Spleen (tissue), 7 donors: ENCODE data around the gene RTF1.

ENCODE experiments used
- POLR2A ChIP-seq, 3 donors: fragments of 450-650 bp; IDR thresholded peaks; one replicate each; pipeline ENCODE4 v1.5.1; 2017; ENCODE audit warnings: antibody characterized with exemption in 3 of 3, mild to moderate bottlenecking in 1 of 3
- POLR2AphosphoS5 ChIP-seq, 3 donors: sonication (generic); formaldehyde crosslinking; IDR thresholded peaks; one replicate each; pipeline ENCODE4 v1.5.1; 2017; ENCODE audit warnings: antibody characterized with exemption in 3 of 3
- TF ChIP-seq, protein P1 (sequence below), 11 experiments: fragments of 200-600 bp in 7 of 11; fragments of 450-650 bp in 4 of 11; sonication (generic) in 4 of 11; IDR thresholded peaks in 8 of 11; conservative IDR thresholded peaks in 3 of 11; 1 replicate in 7 of 11; 2 replicates in 4 of 11; pipeline versions ENCODE4 v1.4.0 to v1.8.0; 2016 to 2021; ENCODE audit warnings: antibody characterized with exemption in 11 of 11, inconsistent platforms in 4 of 11, mild to moderate bottlenecking in 1 of 11
- donor health status: DM: no; HTN: no; CAD: no; lungs with moderate emphysema.
- donor health status: DM: no; HTN: no; CAD: no.
- donor health status: DM: no; HTN: no; CAD: no.

DNA sequence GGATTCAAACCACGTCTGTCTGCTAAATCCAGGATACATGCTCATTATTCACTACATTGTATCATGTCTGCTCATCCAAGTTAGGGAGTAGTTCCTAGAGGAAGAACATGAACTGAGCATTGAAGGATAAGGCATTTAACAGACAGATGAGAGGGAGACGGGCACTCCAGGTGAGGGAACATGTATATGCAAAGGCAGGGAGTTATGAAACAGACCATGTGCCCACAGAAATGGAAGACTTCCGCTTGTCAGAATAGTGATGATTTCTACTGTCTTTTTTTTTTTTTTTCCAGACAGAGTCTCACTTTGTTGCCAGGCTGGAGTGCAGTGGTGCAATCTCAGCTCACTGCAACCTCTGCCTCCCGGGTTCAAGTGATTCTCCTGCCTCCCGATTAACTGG is 9.6 kb upstream of the RTF1 start:
- TF ChIP-seq POLR2AphosphoS5 (IDR thresholded peaks at IDR 0.05), result no peak
- TF ChIP-seq POLR2A (IDR thresholded peaks at IDR 0.05), result no peak
- TF ChIP-seq, protein P1, sequence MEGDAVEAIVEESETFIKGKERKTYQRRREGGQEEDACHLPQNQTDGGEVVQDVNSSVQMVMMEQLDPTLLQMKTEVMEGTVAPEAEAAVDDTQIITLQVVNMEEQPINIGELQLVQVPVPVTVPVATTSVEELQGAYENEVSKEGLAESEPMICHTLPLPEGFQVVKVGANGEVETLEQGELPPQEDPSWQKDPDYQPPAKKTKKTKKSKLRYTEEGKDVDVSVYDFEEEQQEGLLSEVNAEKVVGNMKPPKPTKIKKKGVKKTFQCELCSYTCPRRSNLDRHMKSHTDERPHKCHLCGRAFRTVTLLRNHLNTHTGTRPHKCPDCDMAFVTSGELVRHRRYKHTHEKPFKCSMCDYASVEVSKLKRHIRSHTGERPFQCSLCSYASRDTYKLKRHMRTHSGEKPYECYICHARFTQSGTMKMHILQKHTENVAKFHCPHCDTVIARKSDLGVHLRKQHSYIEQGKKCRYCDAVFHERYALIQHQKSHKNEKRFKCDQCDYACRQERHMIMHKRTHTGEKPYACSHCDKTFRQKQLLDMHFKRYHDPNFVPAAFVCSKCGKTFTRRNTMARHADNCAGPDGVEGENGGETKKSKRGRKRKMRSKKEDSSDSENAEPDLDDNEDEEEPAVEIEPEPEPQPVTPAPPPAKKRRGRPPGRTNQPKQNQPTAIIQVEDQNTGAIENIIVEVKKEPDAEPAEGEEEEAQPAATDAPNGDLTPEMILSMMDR (IDR thresholded peaks at IDR 0.05 in 8 of 11, conservative IDR thresholded peaks at IDR 0.05 in 3 of 11), result no peak
